GM19397 (cell line): ENCODE data around the gene ESR2.
"Not testable (repeated sequence)": the region's sequence is repeated elsewhere in the genome, so short reads cannot be mapped to it uniquely, and the experiment has no call there.

ENCODE experiments used
- ATAC-seq: cut with Tn5 transposase; IDR thresholded peaks from one replicate; pipeline ENCODE4 v1.9.1; 2021; ENCODE audit warnings: mild to moderate bottlenecking, moderate library complexity; ENCODE audit not compliant: unreplicated experiment

Gene ESR2

GRCh38 chr14:64225151-64225757 is 68.9 kb downstream of the ESR2 start:
- no peak for ATAC-seq

- ATAC-seq, result no peak
Measured at GRCh38 chr14:64221391-64222003, 72.7 kb downstream of the ESR2 start.

GRCh38 chr14:64220466-64220865 is 73.7 kb downstream of the ESR2 start:
- ATAC-seq, result no peak

- no peak for ATAC-seq
Measured at GRCh38 chr14:64220056-64220455, 74.1 kb downstream of the ESR2 start.

GRCh38 chr14:64218344-64219240 is 75.6 kb downstream of the ESR2 start:
- ATAC-seq, result no peak

- ATAC-seq, result peak; percentile 7
Measured at GRCh38 chr14:64217834-64218233, 76.3 kb downstream of the ESR2 start.

DNA sequence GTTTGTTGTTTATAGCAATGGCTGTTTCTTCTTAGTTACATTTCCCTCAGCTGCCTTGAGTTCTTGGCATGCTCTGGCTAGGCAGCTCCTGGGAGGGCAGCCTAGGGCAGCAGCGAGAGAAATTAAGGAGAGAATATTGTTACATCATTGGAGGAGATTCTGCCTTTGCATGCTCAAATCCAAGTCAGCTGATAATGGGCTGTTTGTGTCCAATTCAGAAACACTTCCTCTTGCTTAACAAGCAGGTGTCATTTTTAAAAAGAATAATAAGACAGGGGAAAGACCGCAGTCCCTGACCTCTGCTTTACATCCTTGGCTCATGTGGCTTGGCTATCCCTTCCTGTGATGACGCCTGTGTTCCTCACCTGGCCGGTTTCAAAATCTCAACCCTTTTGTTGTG is 76.9 kb downstream of the ESR2 start:
- peak; percentile 38 for ATAC-seq

DNA sequence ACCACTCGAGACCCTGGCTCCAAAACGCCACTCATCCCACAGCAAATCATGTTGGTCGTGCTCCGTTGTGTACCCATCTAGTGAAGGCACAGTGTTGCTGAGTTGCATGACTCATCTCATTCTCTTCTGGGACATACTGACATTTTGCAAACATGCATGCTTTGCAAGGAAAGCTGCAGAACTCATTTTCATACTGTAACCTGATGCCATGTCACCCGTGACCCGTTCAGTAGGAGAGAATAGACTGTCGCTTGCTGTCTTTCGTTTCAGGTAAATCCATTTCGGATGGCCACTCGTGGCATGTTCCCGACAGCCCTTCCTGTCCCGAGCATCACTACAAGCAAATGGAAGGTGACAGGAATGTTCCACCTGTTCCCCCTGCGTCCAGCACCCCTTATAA is 78.2 kb downstream of the ESR2 start:
- no peak for ATAC-seq

DNA sequence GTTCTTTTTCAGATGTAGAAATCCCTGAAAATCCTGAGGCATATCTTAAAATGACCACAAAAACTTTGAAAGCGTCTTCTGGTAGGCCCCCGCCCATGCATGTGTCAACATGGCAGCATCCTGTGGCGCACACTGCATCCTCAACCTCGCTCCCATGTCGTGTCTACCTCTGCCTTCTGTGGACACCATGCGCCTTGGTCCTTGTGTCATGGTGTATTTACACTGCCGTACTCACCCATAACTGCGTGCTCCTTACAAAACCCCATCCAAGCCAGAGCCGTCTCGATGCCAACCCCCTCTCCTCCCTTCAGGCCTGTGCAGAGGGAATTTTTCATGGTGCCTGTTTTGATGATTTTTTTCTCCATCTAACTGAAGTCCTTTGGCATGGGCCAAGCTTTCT is 78.9 kb downstream of the ESR2 start:
- no peak for ATAC-seq

- no peak for ATAC-seq
Measured at GRCh38 chr14:64213853-64214570, 80.2 kb downstream of the ESR2 start.

GRCh38 chr14:64213086-64213485 is 81.1 kb downstream of the ESR2 start:
- ATAC-seq, result no peak

DNA sequence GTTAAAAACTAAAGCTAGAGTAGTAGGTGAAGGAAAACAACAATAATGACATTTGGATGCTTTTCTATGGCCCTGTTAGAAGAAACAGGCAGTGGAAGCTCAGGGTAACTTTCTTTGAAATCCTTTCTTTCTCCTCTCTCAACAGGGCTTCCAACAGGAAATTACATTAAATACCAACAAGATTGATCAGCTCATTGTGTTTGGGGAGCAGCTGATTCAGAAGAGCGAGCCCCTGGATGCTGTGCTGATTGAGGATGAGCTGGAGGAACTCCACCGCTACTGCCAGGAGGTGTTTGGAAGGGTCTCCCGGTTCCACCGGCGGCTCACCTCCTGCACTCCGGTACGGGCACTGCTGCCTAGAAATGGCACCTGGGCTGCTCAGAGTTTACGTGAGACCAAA is 81.5 kb downstream of the ESR2 start:
- ATAC-seq, result no peak

- ATAC-seq, result not testable (repeated sequence)
Measured at GRCh38 chr14:64210912-64211311, 83.3 kb downstream of the ESR2 start.

GRCh38 chr14:64210216-64210615 is 84.0 kb downstream of the ESR2 start:
- no peak for ATAC-seq

DNA sequence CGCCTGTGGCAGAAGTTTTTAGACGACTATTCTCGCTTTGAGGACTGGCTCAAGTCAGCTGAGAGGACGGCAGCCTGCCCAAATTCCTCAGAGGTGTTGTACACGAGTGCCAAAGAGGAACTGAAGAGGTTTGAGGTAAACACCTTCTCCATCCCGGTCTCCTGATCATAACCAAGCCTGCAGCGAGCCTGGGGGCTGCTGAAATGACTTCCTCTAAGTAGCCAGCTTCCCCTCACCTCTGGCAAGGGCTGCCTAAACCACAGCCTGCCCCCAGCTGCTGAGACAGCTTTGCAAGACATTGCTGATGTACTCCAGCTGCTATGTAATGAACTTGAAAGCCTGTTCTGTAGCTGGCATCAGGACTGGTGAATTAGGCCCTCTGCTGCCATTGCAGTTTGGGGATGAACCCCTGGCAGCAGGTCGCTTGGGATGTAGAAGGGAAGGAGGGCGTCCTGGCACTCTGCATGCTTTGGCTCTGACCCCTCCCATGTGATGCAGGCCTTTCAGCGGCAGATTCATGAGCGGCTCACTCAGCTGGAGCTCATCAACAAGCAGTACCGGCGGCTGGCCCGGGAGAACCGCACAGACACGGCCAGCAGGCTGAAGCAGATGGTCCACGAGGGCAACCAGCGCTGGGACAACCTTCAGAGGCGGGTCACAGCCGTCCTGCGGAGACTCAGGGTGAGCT is 84.6 kb downstream of the ESR2 start:
- ATAC-seq, result peak; percentile 76

DNA sequence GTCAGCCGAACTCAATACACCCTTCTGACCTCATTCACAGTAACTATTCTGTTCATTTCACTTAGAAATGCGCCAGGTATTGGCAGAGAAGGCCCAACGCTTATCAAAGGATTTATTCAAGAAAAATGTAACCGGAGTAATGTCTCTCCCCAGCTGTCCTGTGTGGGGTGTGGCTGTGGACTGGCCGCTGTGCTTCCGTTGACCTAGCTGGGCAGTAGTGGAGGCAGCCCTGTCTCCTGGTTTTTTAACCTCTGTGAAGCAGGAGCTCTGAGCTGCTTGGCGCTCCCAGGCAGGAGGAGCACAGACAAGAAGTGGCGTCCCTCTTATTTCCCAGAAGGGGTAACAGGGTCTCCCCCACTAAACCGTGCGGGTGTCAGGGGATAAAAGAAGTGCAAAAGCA is 85.2 kb downstream of the ESR2 start:
- peak; percentile 3 for ATAC-seq

DNA sequence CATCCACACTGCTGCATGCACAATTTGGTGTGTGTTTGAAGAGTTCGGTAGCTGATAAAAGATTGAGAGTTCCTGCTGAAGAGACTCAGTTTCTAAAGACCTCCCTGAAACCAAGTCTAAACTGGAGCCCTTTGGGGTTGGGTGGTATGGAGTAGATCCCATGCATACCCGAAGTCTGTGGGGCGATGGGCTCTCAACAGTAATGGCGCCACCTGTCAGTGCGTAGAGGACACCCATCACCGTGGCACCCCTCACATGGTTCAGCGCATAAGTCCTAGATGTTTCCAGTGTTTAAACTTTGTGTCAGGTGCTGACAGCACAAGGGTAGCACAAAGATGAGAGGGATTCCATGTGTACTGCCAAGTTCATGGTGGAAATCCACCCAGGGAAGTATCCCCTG is 85.9 kb downstream of the ESR2 start:
- no peak for ATAC-seq

- ATAC-seq, result no peak
Measured at GRCh38 chr14:64203366-64204006, 90.7 kb downstream of the ESR2 start.

GRCh38 chr14:64202716-64203115 is 91.5 kb downstream of the ESR2 start:
- no peak for ATAC-seq

- ATAC-seq, result no peak
Measured at GRCh38 chr14:64201921-64202545, 92.1 kb downstream of the ESR2 start.
